Endothelial cell of umbilical vein (primary cell): Measurements from ENCODE around the gene AQP9. TPM values are rescaled to one million over a fixed set of nuclear protein-coding genes. Genes with fewer than 3 reads are reported as not detected.

Experiments
- BruUV-seq: library from RNA; stranded (reverse); fragments of 400-500 nt; replicated peaks from 2 replicates; lab custom pipeline; 2021; lab: Mats Ljungman, UMichigan
- CTCF ChIA-PET: fragments of 300-600, 350-600 bp; sonication (Branson Sonifier 250); formaldehyde crosslinking; loops from one replicate; lab custom pipeline; 2021; ENCODE audit warnings: antibody characterized with exemption, inconsistent platforms; lab: Charles Lee
- POLR2A ChIA-PET: fragments of 300-600, 350-600 bp; sonication (Branson Sonifier 250); formaldehyde crosslinking; loops from one replicate; lab custom pipeline; 2021; ENCODE audit warnings: antibody characterized with exemption, inconsistent platforms; lab: Charles Lee
- DNase-seq: peaks from one replicate; pipeline ENCODE4 v3.0.0-alpha.2; 2011; ENCODE audit warnings: low read depth, low spot score
- FAIRE-seq: peaks from 2 replicates; lab custom pipeline; 2011; peaks lifted over from hg19 to GRCh38; lab: Jason Lieb, UNC
- H2AFZ ChIP-seq: 2 replicates; pipeline ENCODE4 v1.6.0; 2012; ENCODE audit warnings: low read depth, low read length, control low read depth, inconsistent platforms
- H3K27ac ChIP-seq: 2 replicates; pipeline ENCODE4 v1.5.1; 2011; ENCODE audit warnings: low read depth, mild to moderate bottlenecking, control low read depth, low read length, moderate library complexity; ENCODE audit not compliant: insufficient read depth
- H3K27me3 ChIP-seq, 2 experiments: 2 replicates each; pipeline versions ENCODE4 v1.6.0 to v1.6.1; 2011; ENCODE audit warnings: low read length in 2 of 2, mixed read lengths in 1 of 2; ENCODE audit not compliant: control insufficient read depth in 2 of 2, insufficient read depth in 2 of 2
- H3K36me3 ChIP-seq, 2 experiments: 2 replicates in 1 of 2; 3 replicates in 1 of 2; pipeline ENCODE4 v1.5.1; 2011; ENCODE audit warnings: low read length in 2 of 2, mild to moderate bottlenecking in 1 of 2, moderate library complexity in 1 of 2; ENCODE audit not compliant: control insufficient read depth in 2 of 2, insufficient read depth in 2 of 2; ENCODE audit errors: extremely low read depth in 1 of 2
- H3K4me1 ChIP-seq: 3 replicates; pipeline ENCODE4 v1.5.1; 2011; ENCODE audit warnings: mild to moderate bottlenecking, low read length; ENCODE audit not compliant: control insufficient read depth, insufficient read depth; ENCODE audit errors: extremely low read depth
- H3K4me2 ChIP-seq: 2 replicates; pipeline ENCODE4 v1.6.1; 2011; ENCODE audit warnings: low read length, control low read depth, mixed read lengths; ENCODE audit not compliant: insufficient read depth
- H3K4me3 ChIP-seq, 3 experiments: fragments of 200-600 bp in 1 of 3; sonication (generic), shearing (Covaris generic) in 1 of 3; replicated peaks in 1 of 3; 2 replicates each; pipeline ENCODE4 v1.5.1; 2011 to 2016; ENCODE audit warnings: control low read depth in 3 of 3, low read length in 3 of 3, mild to moderate bottlenecking in 2 of 3, inconsistent platforms in 1 of 3, low read depth in 1 of 3, moderate library complexity in 1 of 3; ENCODE audit not compliant: insufficient read depth in 1 of 3
- H3K79me2 ChIP-seq: 2 replicates; pipeline ENCODE4 v1.6.0; 2012; ENCODE audit warnings: low read length, inconsistent platforms; ENCODE audit not compliant: control insufficient read depth, insufficient read depth
- H3K9ac ChIP-seq: replicated peaks from 2 replicates; pipeline ENCODE3; 2011; ENCODE audit warnings: low read length, control low read depth; ENCODE audit not compliant: insufficient read depth; ENCODE audit errors: extremely low read depth
- H3K9me1 ChIP-seq: replicated peaks from 3 replicates; pipeline ENCODE4 v1.6.0; 2011; ENCODE audit warnings: mild to moderate bottlenecking, low read length; ENCODE audit not compliant: control insufficient read depth, insufficient read depth; ENCODE audit errors: extremely low read depth
- H3K9me3 ChIP-seq: replicated peaks from 2 replicates; pipeline ENCODE4 v1.5.1; 2012; ENCODE audit warnings: low read length, inconsistent platforms; ENCODE audit not compliant: control insufficient read depth, insufficient read depth
- H4K20me1 ChIP-seq: replicated peaks from 2 replicates; pipeline ENCODE3; 2011; ENCODE audit warnings: mild to moderate bottlenecking, low read length; ENCODE audit not compliant: control insufficient read depth, insufficient read depth; ENCODE audit errors: extremely low read depth
- EZH2 ChIP-seq: IDR thresholded peaks from 2 replicates; pipeline ENCODE4 v1.6.1; 2012; ENCODE audit warnings: borderline replicate concordance, low read depth, mild to moderate bottlenecking, moderate library complexity, low read length, inconsistent platforms; ENCODE audit not compliant: severe bottlenecking
- FOS ChIP-seq: IDR thresholded peaks from 2 replicates; pipeline ENCODE4 v1.6.1; 2011; ENCODE audit warnings: mild to moderate bottlenecking, low read length, moderate library complexity, borderline replicate concordance; ENCODE audit not compliant: insufficient read depth
- GATA2 ChIP-seq: IDR thresholded peaks from 2 replicates; pipeline ENCODE4 v1.7.0; 2011; ENCODE audit warnings: low read depth, mild to moderate bottlenecking, moderate library complexity, mixed read lengths, low read length; ENCODE audit not compliant: insufficient read length, insufficient read depth
- JUN ChIP-seq: IDR thresholded peaks from 2 replicates; pipeline ENCODE4 v1.6.1; 2011; ENCODE audit warnings: borderline replicate concordance, low read depth; ENCODE audit not compliant: insufficient read length, insufficient read depth
- MYC ChIP-seq: IDR thresholded peaks from one replicate; pipeline ENCODE4 v1.6.1; 2011; ENCODE audit warnings: mild to moderate bottlenecking, low read depth, low read length
- POLR2A ChIP-seq: IDR thresholded peaks from 2 replicates; pipeline ENCODE4 v1.6.1; 2012; ENCODE audit warnings: low read depth, mild to moderate bottlenecking, control low read depth, low read length
- POLR2AphosphoS5 ChIP-seq: IDR thresholded peaks from 2 replicates; pipeline ENCODE4 v1.6.1; 2012; ENCODE audit warnings: low read depth, mild to moderate bottlenecking, control low read depth, low read length, moderate library complexity; ENCODE audit not compliant: insufficient read depth
- dilution Hi-C: fragments of 300-500 bp; cut with MboI; formaldehyde crosslinking; loops from one replicate; pipeline ENCODE4 v1.15.0; 2019; ENCODE audit warnings: low sequenced_read_pairs; ENCODE audit not compliant: extremely low pct_ligation_motif_present
- intact Hi-C: fragments of 100-400 bp; cut with micrococcal nuclease; formaldehyde crosslinking; loops from one replicate; pipeline ENCODE4 v1.10.0; 2022
- polyA plus RNA-seq, 4 experiments: library from polyadenylated mRNA; depleted of rRNA in 3 of 4; stranded (reverse) in 3 of 4; unstranded in 1 of 4; fragments of >200 nt; gene quantifications; 2 replicates each; pipeline versions ENCODE4 v1.2.1 to v1.2.3, GENCODE V29; 2011 to 2012; ENCODE audit warnings: missing spikeins in 1 of 4
- total RNA-seq: library from RNA; stranded (reverse); gene quantifications from 2 replicates; pipeline ENCODE4 v1.2.3, GENCODE V29; 2021
- TF ChIP-seq, protein P1 (sequence below), 2 donors: IDR thresholded peaks; 1 replicate in 1 of 2; 2 replicates in 1 of 2; pipeline ENCODE4 v1.5.1; 2011; ENCODE audit warnings: low read length in 2 of 2, mild to moderate bottlenecking in 2 of 2, moderate library complexity in 2 of 2, control low read depth in 1 of 2, inconsistent platforms in 1 of 2, low read depth in 1 of 2; ENCODE audit not compliant: insufficient read depth in 1 of 2; ENCODE audit errors: extremely low read depth in 1 of 2
- TF ChIP-seq, protein P2 (sequence below): IDR thresholded peaks from 2 replicates; pipeline ENCODE4 v1.6.1; 2011; ENCODE audit not compliant: insufficient read depth, insufficient read length

AQP9 gene
- total and polyA plus RNA-seq, 2 donors (not counting 3 experiments of a cell fraction or from before 2014, with no cell fraction given) = not detected

DNA sequence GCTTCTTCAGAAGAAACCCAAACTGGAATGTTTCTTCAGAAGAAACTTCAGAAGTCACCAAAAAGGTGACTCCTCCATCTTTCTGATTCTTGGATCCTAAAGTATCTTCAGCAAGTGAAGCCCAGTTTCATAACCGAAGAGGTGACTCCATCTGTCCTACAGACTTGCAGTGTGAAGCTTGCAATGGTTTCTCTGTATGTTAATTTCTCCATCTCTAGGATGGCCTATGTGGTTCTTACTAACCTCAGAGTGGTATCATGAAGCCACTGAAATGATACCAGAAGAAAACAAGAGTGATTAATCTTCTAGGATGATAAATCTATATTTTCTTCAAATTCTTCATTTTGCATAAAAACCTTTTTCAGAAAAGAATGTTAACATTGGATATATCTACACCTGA, 495 bp upstream of the AQP9 start:
- H3K4me2 ChIP-seq = no peak overlapping the region
- no peaks in the 10 kb centered on the region for H3K36me3 ChIP-seq
- ChIA-PET CTCF (no interaction called here), POLR2A (no interaction called here)
- H4K20me1 ChIP-seq = no peaks in the 10 kb centered on the region
- no peaks in the 10 kb centered on the region for H3K79me2 ChIP-seq
- intact Hi-C loops (no loop called here), dilution Hi-C loops (no loop called here)
- no peak overlapping the region for H3K4me3 ChIP-seq
- no peak overlapping the region for H3K27ac ChIP-seq
- FAIRE-seq = no peak
- H3K4me1 ChIP-seq = no peaks in the 10 kb centered on the region
- H3K9me1 ChIP-seq = no peaks in the 10 kb centered on the region
- no peak overlapping the region for H2AFZ ChIP-seq
- no TSS peak for BruUV-seq
- TF ChIP-seq MYC = no peak
- no peak for TF ChIP-seq GATA2
- TF ChIP-seq POLR2A = no peak
- TF ChIP-seq, protein P1, sequence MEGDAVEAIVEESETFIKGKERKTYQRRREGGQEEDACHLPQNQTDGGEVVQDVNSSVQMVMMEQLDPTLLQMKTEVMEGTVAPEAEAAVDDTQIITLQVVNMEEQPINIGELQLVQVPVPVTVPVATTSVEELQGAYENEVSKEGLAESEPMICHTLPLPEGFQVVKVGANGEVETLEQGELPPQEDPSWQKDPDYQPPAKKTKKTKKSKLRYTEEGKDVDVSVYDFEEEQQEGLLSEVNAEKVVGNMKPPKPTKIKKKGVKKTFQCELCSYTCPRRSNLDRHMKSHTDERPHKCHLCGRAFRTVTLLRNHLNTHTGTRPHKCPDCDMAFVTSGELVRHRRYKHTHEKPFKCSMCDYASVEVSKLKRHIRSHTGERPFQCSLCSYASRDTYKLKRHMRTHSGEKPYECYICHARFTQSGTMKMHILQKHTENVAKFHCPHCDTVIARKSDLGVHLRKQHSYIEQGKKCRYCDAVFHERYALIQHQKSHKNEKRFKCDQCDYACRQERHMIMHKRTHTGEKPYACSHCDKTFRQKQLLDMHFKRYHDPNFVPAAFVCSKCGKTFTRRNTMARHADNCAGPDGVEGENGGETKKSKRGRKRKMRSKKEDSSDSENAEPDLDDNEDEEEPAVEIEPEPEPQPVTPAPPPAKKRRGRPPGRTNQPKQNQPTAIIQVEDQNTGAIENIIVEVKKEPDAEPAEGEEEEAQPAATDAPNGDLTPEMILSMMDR (IDR thresholded peaks at IDR 0.05; ENCODE audit: extremely low read depth in 1 of 2, insufficient read depth in 1 of 2, low read depth in 1 of 2, low read length in 2 of 2) = no peak
- no peak for TF ChIP-seq FOS
- no peak for TF ChIP-seq POLR2AphosphoS5
- TF ChIP-seq JUN = no peak
- no peak for TF ChIP-seq EZH2
- TF ChIP-seq, protein P2, sequence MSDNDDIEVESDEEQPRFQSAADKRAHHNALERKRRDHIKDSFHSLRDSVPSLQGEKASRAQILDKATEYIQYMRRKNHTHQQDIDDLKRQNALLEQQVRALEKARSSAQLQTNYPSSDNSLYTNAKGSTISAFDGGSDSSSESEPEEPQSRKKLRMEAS = no peak
- DNase-seq = no peak
- peaks cover 15 to 22% of the 10 kb centered on the region in 2 experiments for H3K27me3 ChIP-seq
- no peak overlapping the region for H3K9ac ChIP-seq
- no peaks in the 10 kb centered on the region for H3K9me3 ChIP-seq
